COLO668 (cell line): Measurements from ENCODE around the gene FOXA1.
"Not testable (repeated sequence)": the region's sequence is repeated elsewhere in the genome, so short reads cannot be mapped to it uniquely, and the experiment has no call there.

Experiments
- DNase-seq: peaks from one replicate; lab custom pipeline; 2025; ENCODE audit not compliant: unreplicated experiment; lab: John Stamatoyannopoulos, UW

The FOXA1 gene

DNA sequence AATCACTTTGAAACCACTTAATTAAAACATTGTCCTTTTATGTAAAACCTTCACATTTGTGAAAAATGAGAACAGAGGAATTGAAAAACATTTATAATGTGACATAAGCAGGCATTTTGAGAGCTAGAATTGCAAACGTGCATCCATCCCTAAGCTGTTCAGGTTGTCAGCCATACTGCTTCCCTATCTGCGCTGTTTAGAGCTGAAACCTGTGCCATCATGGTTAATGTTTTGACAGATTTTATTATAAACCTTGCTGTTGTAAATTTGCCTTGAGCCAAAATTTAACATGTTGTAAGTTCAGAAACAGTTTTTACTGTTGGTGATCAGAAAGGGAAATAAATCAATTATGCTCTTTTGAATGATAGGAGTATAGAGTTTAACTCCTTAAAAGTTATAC, 31.9 kb downstream of the FOXA1 start:
- no peak for DNase-seq

DNA sequence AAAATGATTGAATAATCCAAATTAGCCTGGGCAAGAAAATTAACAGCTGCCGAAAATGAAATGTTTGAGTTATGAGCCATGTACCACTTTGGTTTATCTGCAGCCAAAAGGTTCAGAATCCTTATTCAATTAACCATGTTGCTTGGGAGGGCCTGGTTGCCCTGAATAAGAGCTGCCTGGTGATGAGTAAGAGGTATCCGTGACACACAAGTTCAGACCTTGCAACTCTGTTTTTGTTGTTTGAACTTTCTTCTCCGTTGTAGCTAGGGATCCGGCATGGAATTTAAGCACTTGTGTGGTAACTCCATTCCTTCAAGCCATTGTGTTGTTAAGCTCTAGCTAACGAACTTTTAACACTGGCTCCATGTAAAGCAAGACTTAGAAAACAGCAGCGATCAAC, 35.7 kb downstream of the FOXA1 start:
- no peak for DNase-seq

DNA sequence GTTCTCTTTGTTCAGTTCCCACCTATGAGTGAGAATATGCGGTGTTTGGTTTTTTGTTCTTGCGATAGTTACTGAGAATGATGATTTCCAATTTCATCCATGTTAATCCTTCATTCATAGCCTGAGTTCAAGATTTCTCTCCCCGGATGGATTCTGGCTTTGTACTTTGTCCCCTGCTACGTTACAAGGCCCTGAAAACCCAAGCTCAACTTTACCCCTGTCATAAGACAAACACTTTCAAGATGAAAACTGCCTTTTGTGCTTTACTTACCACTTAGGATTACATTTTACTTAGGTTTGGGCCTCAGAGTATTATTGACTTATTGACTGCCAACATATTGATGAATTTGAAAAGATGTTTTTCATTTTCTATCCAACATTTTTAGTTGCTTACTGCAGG, 36.3 kb downstream of the FOXA1 start:
- DNase-seq: no peak

DNA sequence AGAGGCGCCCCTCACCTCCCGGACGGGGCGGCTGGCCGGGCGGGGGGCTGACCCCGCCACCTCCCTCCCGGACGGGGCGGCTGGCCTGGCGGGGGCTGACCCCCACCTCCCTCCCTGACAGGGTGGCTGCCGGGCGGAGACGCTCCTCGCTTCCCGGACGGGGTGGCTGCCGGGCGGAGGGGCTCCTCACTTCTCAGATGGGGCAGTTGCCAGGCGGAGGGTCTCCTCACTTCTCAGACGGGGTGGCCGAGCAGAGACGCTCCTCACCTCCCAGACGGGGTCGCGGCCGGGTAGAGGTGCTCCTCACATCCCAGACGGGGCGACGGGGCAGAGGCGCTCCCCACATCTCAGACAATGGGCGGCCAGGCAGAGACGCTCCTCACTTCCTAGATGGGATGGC, 39.5 kb downstream of the FOXA1 start:
- DNase-seq: not testable (repeated sequence)

DNA sequence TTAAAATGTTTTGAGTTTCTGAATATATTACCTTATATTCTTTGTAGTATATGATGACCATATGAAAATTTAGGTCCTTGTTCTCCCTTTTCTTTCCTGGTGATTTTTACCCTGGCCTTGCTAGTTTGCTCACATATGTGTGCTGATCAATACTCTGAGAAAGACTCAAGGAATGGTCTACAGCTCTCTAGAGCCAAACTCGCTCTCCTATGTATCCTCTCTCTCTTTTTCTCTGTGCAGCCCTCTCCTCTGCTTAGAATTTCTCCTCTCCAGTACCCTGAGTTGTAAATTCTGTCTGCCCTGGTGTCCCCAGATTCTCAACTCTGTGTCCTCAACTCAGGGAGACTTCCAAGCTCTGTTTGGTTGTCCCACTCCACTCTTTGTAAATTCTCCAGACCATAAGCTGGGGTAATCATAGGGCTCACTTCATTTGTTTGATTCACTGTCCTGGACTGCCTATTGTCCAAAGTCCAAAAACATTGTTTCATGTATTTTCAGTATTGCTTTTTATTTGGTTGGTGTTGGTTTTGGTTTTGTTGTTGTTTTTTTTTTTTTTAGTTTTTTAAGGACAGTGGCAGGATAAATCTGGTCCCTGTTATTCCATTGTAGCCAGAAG, 41.0 kb downstream of the FOXA1 start:
- DNase-seq: no peak

DNA sequence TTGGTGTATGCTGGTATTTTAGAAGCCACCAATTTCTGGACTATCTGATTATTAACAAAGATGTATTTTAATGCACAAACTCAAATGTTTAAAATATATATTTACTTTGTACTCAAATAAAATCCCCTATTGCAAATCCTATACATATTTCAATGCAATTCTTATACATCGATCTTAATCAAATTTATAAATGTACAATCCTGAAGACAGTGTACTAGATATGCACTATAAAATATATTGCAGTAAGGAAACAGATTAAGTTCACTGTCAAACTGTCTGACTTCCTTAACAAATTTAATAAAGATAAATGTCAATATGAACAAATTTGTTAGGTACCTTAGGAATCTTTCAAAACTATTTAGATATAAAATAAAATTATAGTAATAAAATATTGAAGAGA, 43.9 kb downstream of the FOXA1 start:
- no peak for DNase-seq

DNA sequence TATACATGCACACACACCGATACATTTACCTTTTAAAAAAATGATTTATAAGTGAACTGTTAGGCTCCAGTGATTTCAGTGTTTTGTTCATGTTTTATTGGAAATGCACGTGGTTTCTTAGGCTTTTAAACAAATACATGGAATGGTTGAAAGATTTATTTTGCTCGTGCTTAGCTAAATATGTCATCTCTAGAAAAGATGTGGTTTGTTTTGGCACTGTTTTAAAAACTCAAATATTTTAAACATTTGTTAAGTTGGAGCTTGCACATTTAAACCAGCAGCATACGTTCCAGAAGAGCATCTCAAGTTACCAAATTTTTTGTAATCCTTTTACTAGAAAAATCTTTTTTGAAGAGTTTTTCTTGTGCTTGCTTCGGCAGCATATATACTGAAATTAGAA, 44.5 kb downstream of the FOXA1 start:
- no peak for DNase-seq

DNA sequence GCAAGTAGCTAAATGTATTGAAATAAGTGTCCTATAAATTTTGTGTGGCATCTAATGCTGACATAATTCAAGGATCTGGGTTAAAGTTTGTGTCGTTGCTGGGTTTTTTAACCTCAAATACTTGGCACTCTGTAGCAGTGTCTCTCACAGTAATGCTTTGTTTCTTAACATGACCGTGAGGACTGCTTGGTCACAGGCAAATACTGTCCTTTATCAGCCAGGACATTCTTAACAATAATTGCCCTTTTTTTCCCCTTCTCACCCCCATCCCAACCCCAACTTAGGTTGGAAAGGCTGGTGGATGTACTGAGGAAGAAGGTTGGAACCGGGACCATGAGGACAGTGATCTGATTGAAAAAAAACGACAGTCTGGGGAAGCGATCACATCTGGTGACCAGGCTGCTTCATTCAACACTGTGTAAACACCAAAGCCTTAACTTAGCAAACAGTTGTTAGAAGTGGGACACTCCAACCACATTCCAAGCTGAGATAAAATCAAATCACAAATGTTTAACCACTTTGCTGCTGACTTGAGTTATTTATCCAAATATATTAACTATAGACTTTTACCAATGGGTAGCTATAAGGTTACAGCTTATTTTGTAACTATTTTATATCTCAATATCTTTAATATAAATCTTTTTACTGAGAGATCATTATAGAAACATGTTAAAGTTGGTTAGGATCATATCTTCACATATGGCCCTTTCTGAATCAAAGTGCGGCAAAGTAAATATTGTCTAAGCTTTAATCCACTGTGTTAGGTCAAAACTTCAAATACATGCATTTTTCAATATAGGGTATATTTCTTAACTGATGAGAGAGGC, 48.2 kb downstream of the FOXA1 start:
- DNase-seq: peak; percentile 32

DNA sequence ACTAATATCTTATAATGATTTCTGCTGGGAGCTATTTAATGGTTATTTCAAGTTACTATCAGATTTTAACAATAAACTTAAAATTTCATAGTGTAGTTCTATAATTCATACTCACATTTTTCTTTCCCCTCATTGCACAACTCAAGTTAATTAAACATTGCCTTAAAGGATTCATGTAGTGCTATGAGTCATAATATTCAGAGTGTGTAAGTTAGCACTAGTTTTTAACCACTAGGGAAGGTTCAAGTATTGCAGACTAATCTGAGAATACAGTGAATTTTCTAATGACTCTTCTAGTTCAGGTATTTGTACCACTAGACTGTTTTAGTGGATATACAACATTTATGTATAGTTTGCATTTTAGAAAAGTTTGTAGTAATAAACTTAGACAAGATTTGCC, 49.9 kb downstream of the FOXA1 start:
- DNase-seq: no peak

DNA sequence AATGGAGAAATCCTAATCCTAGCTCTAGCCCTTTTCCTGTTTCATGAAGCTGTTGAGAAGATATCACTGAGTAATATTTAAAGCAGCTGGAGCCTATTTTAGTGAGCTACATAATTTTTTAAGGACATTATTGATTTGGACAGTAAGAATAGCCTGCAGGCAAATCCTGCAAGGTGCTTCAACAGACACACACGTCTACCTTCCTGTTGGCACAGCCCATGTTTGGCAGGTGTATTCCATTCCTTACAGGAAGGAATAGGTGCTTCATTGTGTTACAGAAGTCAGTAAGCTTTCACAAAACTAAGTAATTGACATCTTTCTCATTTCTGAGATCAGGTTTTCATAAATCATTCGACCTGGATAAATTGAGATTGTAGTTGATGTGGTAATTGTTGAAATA, 50.6 kb downstream of the FOXA1 start:
- peak; percentile 56 for DNase-seq

DNA sequence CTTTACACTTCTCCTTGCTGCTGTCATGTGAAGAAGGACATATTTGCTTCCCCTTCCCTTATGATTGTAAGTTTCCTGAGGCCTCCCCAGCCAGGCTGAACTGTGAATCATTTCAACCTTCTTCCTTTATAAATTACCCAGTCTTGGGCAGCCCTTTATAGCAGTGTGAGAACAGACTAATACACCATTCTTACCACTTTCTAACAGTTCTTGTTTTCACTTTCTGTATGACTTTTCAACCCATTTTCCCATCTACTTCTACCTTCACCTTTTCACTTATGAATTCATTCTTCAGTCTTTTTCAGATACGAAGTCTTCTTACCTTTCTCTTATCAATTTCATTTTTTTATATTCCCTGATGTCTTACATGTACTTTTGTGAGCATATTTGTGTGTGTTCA, 55.1 kb downstream of the FOXA1 start:
- no peak for DNase-seq
